ENCODE measurements around the gene CTR9. TPM values are rescaled to one million over a fixed set of nuclear protein-coding genes. Genes with fewer than 3 reads are reported as not detected.

The CTR9 gene
- total and polyA plus RNA-seq, 4 donors = 12.5 to 33.4 (median 19.7) TPM

GRCh38 chr11:10780040-10780439 is 29.0 kb downstream of the CTR9 start:
- TF ChIP-seq FOXA1 (IDR thresholded peaks at IDR 0.05) (no peak), CTCF (IDR thresholded peaks at IDR 0.05; ENCODE audit: low read depth, low read length, missing input control) (no peak), JUND (IDR thresholded peaks at IDR 0.05) (no peak), EGR1 (IDR thresholded peaks at IDR 0.05; ENCODE audit: low read depth in 2 of 2) (no peak), MAX (IDR thresholded peaks at IDR 0.05) (no peak), ZBTB33 (IDR thresholded peaks at IDR 0.05) (no peak), GABPA (IDR thresholded peaks at IDR 0.05 in 1 of 2, conservative IDR thresholded peaks at IDR 0.05 in 1 of 2) (no peak), FOXA2 (IDR thresholded peaks at IDR 0.05) (no peak), YY1 (IDR thresholded peaks at IDR 0.05) (no peak), TAF1 (conservative IDR thresholded peaks at IDR 0.05) (no peak), ATF3 (IDR thresholded peaks at IDR 0.05) (no peak), HNF4G (IDR thresholded peaks at IDR 0.05) (no peak), SP1 (IDR thresholded peaks at IDR 0.05) (no peak), RAD21 (IDR thresholded peaks at IDR 0.05) (no peak), RXRA (IDR thresholded peaks at IDR 0.05) (no peak), HNF4A (conservative IDR thresholded peaks at IDR 0.05) (no peak)
- TF ChIP-seq, protein P1, sequence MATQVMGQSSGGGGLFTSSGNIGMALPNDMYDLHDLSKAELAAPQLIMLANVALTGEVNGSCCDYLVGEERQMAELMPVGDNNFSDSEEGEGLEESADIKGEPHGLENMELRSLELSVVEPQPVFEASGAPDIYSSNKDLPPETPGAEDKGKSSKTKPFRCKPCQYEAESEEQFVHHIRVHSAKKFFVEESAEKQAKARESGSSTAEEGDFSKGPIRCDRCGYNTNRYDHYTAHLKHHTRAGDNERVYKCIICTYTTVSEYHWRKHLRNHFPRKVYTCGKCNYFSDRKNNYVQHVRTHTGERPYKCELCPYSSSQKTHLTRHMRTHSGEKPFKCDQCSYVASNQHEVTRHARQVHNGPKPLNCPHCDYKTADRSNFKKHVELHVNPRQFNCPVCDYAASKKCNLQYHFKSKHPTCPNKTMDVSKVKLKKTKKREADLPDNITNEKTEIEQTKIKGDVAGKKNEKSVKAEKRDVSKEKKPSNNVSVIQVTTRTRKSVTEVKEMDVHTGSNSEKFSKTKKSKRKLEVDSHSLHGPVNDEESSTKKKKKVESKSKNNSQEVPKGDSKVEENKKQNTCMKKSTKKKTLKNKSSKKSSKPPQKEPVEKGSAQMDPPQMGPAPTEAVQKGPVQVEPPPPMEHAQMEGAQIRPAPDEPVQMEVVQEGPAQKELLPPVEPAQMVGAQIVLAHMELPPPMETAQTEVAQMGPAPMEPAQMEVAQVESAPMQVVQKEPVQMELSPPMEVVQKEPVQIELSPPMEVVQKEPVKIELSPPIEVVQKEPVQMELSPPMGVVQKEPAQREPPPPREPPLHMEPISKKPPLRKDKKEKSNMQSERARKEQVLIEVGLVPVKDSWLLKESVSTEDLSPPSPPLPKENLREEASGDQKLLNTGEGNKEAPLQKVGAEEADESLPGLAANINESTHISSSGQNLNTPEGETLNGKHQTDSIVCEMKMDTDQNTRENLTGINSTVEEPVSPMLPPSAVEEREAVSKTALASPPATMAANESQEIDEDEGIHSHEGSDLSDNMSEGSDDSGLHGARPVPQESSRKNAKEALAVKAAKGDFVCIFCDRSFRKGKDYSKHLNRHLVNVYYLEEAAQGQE (IDR thresholded peaks at IDR 0.05) = no peak

More at GRCh38 chr11:10780040-10780439, 29.0 kb downstream of the CTR9 start:
- Histone ChIP-seq H3K4me1 (ENCODE audit: control insufficient read depth in 4 of 4, insufficient read depth in 4 of 4, low read length in 3 of 4) (peaks cover 1 to 13% (median 8%) of the 10 kb centered on the region in 4 donors), H3K9me3 (ENCODE audit: control insufficient read depth in 4 of 4, low read length in 3 of 4) (no peaks in the 10 kb centered on the region), H3K9ac (ENCODE audit: low read depth in 1 of 2, low read length in 2 of 2) (no peak overlapping the region), H3K27ac (ENCODE audit: low read depth in 1 of 2, low read length in 2 of 2) (no peak overlapping the region), H3K4me3 (ENCODE audit: low read depth in 1 of 3, low read length in 3 of 3) (no peak overlapping the region), H3K36me3 (ENCODE audit: control insufficient read depth in 4 of 4, insufficient read depth in 3 of 4, low read depth in 1 of 4, low read length in 3 of 4) (peaks cover 8 to 31% (median 26%) of the 10 kb centered on the region in 4 donors), H3K27me3 (ENCODE audit: control insufficient read depth in 4 of 4, insufficient read depth in 4 of 4, low read length in 3 of 4) (no peaks in the 10 kb centered on the region)
- WGBS = 95% methylated on average over 2 of the region's 2 CpGs
- no peak for DNase-seq (ENCODE audit: low spot score)

All from liver (tissue), 9 donors.